PC-3 (cell line): Measurements from ENCODE around the gene SRGAP3.

Experiments
- EZH2 ChIP-seq: fragments of 300-600 bp; sonication (generic); IDR thresholded peaks from one replicate; pipeline ENCODE4 v1.6.1; 2017; ENCODE audit warnings: antibody characterized with exemption, mild to moderate bottlenecking, low read length; ENCODE audit not compliant: unreplicated experiment
- EZH2phosphoT487 ChIP-seq: fragments of 300-600 bp; sonication (generic); IDR thresholded peaks from 2 replicates; pipeline ENCODE4 v1.6.1; 2018; ENCODE audit warnings: mild to moderate bottlenecking, antibody characterized with exemption, low read length, borderline replicate concordance
- TF ChIP-seq, protein P1 (sequence below): fragments of 300-600 bp; sonication (generic); conservative IDR thresholded peaks from 2 replicates; pipeline ENCODE4 v1.5.1; 2017; ENCODE audit warnings: antibody characterized with exemption, low read depth, mild to moderate bottlenecking, low read length

GRCh38 chr3:9185701-9186100 lies 63.7 kb downstream of the SRGAP3 start:
- TF ChIP-seq, protein P1, sequence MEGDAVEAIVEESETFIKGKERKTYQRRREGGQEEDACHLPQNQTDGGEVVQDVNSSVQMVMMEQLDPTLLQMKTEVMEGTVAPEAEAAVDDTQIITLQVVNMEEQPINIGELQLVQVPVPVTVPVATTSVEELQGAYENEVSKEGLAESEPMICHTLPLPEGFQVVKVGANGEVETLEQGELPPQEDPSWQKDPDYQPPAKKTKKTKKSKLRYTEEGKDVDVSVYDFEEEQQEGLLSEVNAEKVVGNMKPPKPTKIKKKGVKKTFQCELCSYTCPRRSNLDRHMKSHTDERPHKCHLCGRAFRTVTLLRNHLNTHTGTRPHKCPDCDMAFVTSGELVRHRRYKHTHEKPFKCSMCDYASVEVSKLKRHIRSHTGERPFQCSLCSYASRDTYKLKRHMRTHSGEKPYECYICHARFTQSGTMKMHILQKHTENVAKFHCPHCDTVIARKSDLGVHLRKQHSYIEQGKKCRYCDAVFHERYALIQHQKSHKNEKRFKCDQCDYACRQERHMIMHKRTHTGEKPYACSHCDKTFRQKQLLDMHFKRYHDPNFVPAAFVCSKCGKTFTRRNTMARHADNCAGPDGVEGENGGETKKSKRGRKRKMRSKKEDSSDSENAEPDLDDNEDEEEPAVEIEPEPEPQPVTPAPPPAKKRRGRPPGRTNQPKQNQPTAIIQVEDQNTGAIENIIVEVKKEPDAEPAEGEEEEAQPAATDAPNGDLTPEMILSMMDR: no peak
- no peak for TF ChIP-seq EZH2phosphoT487
- TF ChIP-seq EZH2: no peak
